Activated naive CD4-positive, alpha-beta T cell (primary cell): Measurements from ENCODE around the gene ZNRF4.
"Not testable (repeated sequence)": the region's sequence is repeated elsewhere in the genome, so short reads cannot be mapped to it uniquely, and the experiment has no call there.

ENCODE experiments used
- DNase-seq, 4 experiments: peaks; one replicate each; lab custom pipeline; 2025; lab: John Stamatoyannopoulos, UW

The ZNRF4 gene

DNA sequence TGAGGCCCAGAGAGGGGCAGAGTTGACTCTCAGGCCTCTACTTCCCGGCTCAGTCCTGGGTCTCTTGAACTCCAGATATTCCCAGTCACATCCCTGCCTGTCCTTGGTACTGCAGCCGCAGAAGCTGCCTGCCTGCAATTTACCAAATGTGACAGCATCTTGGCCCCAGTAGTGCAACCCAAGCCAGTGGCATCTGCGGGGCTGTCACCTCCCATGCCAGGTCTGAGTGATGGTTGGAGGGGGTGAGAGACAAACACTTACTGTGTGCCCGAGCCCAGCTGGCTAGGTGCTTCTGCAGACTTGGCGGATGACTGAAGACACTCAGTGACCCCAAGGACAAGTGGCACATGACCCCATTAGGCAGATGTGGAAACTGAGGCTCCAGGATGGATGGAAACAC lies 18.4 kb downstream of the ZNRF4 start:
- DNase-seq = no peak

DNA sequence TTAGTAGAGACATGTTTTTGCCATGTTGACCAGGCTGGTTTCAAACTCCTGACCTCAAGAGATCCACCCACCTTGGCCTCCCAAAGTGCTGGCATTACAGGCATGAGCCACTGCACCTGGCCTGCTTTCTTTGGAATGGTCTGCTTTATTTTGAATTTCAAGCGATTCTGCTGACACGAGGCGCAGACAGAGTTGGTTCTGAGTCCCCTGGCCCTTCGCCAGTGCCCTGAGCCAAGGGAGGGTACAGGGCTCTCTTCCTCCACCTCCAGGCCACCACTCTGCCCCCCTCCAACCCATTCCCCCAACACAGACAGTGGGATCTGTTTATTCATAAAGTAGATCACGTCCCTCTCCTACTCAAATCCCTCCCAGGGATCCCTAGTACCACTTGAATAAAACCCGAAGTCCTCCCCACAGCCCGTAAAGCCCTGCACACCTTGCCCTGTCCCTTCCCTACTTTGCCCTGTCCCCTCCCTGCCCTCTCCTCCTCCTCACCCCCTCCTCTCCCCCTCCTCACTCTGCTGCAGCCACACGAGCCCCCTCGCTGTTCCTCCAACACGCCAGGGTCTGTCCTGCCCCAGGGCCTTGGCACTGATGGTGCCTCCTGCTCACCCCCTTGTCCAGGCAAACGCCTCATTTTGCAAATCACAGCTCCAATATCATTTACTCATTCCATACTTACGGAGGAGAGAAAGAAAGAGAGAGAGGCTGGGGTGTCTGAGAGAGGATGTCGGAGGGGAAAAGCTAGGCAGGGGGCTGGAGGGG lies 22.4 kb downstream of the ZNRF4 start:
- DNase-seq = no peak

DNA sequence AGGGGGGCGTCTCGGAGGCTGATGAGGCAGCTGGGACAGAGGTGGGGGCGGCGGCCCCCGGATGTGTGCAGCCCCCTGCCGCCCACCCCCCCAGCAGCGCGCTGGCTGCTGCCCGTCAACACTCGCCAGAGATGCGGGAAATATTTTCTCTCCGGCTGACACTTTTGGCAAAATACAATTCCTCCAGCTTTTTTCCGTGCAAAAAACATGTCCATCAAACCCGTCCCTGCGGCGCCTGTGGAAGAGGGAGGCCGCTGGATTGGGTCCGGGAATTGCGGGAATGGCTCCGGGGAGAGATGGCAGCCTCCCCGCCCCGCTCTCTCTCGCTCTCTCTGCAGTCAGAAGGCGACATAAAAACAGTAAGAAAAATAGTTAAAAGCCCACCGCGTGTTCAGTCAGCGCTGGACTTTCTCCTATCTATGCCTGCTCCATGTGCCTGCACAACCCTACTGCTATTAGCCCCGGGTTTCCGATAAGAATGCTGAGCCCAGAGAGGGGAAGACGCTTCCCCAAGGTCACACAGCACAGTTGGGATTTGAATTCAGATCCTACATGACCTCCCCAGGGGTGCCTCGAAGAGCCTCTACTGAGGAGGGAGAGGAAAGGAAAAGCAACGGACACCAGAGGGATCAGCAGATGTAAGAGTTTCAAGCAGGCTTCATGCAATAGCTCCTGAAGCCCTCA lies 23.2 kb downstream of the ZNRF4 start:
- DNase-seq = no peak

DNA sequence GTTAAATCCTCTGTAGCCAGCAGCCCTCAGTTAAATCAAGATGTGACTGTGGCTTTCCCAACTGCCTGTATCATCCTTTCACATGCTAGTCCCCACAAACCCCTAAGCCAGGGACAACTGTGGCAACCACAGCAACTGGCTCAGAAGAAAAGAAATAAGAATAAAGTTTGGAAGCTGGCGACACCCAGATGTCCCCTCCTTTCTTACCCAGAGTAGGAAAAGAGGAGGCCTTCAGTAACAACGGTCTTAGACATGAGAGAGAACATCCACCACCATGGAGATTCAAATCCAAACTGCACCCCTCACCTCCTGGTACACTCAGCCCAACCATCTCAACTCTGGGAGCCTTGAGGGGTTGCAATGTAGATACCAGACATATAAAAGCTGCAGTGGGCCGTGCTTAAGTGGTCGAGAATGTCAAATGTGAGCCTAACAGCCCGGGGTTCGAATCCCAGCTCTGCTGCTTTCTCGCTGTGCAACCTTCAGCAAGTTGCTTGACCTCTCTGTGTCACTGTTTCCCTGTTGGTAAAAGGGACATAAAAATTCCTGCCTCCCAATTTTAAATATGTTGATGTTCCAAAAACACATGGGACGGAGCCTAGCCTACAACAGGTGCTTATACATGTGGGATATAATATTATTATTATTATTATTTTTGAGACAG lies 23.8 kb downstream of the ZNRF4 start:
- no peak for DNase-seq

DNA sequence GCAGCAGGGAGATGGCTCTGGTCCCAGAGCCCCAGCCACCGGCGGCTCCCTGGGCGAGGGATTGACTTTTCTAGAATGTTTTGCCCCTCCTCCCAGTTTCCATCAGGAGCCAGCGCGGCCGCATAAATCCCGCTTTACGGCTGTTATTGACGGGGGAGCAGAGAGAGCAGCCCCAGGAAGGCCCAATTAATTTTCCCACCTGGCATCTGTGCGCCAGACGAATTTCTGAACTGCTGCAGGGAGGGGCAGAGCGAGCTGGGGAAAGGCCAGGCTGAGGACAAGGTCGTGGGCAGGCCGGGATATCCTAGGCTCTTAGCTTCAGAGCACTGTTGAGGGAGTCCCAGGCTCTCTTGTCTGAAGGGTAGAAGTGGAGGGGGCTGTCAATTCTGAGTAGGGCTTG lies 24.7 kb downstream of the ZNRF4 start:
- no peak for DNase-seq

DNA sequence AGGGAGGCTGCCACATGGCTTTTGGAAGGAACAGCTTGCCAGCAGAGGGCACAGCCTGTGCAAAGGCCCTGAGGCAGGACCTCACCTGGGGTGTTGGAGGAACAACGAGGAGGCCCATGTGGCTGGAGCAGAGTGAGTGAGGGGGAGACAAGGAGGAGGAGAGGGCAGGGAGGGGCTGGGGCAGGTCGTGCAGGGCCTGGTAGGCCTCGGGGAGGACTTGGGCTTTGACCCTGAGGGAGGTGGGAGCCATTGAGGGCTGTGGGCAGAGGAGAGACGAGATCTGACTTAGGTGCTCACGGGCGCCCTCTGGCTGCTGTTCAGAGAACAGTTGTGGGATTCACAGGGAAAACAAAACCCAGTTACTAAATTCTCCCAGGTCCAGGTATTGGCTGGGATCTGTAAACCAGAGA lies 25.2 kb downstream of the ZNRF4 start:
- peak in 1 of 4 experiments; percentile 16 for DNase-seq

DNA sequence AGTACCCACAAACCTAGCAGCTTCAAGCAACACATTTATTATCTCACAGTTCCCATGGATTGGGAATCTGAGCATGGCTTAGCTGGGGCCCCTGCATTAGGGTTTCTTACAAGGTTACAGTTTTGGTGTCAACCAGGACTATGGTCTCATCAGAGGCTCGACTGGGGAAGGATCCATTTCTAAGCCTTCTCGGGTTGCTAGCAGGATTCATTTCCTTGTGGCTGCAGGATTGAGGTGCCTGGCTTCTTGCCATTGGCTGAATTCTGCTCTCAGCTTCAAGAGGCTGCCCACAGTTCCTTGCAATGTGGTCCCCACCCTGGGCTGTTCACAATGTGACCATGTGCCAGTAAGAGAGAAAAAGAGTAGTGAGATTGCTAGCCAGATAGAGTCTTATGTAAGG lies 26.7 kb downstream of the ZNRF4 start:
- no peak for DNase-seq

DNA sequence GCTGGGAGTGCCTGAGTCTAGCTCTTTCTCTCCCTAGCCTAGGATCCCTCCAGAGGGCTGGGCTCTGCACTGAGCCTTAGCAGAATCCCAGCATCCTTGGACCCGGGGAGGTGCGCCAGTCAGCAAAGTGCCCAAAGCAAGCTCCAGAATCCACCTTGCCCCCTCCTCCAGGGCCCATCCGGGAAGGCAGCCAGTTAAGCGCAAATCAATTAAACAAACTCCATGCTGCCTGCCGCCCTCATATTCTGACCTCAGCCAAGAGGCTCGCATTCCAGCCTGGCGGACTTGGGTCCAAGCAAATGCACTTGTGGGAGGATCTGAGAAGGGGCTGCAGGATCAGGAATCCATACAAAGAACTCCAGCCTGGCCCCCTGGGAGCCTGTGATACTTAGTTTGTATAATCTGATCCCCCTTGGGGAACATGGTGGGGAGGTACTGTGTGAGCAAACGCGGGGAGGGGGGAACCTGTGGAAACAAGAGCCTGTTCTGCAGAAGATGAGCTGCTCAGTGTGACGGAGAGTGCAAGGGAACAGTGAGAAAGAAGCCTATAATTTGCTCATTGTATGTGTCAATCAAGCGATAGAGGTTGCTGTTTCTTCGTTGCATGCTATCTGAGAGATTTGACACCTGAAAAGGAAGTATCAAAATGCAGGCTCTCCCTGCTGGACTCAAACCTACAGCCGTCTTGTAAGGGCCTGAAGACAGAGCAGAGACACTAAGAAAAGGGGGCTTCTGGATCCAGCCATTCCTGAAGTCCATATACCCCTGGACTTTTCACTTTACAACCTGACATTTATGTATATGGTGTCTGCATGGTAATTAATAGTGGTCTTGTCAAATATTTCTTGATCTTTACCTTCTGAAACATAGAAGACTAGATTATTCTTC lies 29.4 kb downstream of the ZNRF4 start:
- no peak for DNase-seq

DNA sequence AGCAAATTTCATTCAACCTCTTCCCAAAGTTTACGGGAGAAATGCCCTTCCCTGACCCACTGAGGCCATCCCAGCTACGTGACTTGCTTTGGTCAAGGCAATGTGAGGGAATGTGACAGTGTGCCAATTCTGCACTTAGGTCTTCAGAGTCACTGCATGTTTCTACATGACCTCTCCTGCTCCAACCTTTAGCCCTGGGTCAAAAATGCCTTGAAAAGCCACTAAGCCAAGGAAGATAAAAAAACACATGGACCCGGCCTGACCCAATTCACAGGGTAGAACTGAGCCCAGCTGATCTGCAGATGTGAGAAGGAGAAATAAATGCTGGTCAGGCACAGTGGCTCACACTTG lies 30.0 kb downstream of the ZNRF4 start:
- no peak for DNase-seq

DNA sequence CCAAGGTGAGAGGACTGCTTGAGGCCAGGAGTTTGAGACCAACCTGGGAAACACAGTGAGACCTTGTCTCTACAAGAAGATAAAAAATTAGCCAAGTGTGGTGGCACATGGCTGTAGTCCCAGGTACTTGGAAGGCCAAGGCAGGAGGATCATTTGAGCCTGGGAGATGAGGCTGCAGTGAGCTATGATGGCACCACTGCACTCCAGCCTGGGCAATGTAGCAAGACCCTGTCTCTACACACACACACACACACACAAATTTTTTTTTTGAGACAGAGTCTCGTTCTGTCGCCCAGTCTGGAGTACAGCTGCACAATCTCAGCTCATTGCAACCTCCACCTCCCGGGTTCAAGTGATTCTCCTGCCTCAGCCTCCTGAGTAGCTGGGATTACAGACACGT lies 30.4 kb downstream of the ZNRF4 start:
- not testable (repeated sequence) for DNase-seq

DNA sequence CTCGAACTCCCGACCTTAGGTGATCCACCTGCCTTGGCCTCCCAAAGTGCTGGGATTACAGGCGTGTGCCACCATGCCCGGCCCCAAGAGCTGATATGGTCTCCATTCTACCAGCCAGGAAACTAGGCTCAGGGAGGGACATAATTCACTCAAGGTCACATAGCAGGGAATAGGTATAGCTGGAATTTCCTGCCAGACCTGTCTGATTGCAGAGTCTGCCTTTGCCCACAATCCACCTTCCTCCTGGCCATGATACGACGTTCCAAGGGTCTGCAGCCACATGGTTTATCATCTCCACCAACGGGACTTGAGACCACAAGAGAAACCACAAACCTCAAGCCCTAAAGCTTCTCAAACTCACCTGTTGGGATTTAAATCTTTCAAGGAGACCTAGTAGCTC lies 32.0 kb downstream of the ZNRF4 start:
- DNase-seq = no peak

DNA sequence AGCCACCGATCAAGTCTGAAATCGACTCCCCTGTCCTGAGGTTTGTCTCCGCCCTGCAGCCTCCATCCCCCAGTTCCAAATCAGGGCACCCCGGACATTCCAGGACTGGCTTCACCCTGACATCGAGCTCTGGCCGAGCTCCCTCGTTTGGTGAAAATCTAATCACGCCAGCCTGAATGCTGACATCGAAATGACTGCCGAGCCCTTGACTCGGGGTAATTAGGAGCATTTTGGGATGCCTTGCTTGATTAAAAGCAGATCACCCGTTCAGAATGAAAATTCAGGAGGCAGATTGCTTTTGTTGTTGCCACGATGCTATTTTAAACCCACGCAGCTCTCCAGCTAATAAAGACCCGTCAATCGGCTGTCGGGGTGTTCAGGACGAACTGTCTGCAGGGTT lies 34.3 kb downstream of the ZNRF4 start:
- DNase-seq = no peak

DNA sequence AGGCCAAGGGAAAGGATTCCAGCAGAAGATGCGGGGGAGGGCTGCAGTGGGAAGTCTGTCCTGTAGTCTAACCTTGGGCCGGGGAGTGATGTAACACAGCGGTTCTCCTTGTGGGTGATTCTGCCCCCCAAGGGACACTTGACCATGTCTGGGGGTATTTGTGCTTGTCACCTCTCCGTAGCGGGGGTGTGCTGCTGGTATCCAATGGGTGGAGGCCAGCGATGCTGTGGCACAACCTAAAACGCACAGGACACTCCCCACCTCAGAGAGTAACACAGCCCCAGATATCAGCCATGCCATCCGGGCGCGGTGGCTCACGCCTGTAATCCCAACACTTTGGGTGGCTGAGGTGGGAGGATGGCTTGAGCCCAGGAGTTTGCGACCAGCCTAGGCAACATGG lies 36.3 kb downstream of the ZNRF4 start:
- no peak for DNase-seq

DNA sequence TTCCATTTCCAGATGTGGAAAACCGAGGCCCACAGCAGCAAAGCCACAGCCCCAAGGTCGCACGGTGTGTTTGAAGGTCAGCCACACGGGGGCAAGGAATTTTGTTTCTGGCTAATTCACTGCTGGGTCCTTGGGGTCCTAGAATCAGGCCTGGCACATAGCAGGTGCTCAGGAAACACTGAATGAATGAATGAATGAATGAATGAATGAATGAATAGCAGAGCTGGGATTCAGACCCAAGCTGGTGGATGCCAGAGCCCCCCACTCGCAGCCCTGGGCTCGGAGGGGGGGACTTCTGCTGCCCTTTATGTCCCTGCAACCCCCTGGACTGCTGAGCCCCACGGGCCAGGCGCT lies 37.0 kb downstream of the ZNRF4 start:
- DNase-seq = no peak

DNA sequence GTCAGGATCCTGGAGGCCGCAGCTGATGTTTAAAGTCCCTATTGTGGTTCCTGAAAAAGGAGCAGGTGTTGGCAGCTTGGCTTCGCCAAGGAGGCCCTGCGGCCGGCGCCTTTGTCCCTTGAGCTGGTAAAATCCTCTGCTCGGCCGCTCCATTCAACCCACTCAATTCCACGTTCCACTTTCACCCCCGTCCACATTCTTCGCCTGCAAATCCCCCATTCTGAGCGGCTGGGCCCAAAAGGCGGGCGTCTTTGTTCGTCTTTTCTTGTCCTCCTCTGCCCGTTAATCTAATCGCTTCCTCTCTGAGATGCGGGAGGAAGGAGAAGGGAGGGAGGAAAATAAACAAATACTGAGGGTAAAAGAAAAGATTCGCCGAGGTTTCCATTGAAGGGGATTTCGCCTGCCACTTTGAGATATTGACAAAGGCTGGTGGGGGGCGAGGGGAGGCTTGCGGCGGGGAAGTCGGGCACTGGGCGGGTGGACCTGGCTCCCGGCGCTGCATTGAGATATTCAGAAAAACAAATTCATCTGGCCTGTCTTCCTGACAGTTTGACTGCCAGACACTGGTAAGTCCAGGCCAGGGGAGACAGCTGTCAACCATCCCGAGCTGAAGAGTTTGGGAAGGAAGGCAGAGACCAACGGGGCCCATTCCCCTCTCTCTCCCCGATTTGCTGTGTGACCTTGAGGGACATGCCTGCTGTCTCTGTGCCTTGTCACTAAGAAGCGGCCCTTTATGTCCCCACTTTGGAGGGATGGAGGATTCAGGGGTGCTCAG lies 37.6 kb downstream of the ZNRF4 start:
- no peak for DNase-seq

DNA sequence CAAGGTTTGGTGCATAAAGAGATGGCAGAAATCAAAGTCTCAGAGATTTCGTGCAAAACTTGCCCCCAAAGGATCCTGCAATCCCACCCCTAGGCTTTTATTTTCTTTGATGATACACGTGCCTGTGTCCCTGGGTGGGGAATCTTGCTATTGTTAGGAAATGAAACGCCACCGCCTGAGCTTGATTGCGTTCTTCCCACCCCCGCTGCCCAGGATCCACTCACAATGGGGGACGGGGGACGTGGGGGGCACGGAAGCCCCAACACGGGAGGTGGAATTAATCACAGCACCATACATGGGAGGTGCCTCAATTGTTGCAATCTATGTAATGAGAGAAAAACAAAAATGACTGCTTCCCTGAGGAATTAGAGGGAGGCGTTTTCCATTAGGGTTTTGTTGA lies 39.6 kb downstream of the ZNRF4 start:
- no peak for DNase-seq

DNA sequence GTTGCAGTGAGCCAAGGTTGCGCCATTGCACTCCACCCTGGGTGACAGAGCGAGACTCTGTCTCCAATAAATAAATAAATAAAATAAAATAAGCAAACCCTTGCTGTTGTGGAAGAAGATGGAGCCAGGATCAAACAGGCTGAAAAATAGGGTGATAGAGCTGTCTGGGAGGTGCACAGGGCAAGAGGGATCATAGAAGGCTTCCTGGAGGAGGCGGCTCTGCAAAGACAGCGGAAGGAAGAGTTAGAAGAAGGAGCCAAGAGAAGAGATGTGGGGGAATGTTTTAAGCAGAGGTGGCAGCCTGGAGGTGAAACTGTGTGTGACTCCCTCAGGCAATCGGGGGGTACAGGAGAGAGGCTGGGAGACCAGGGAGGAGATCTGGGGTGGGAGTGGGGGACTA lies 40.6 kb downstream of the ZNRF4 start:
- no peak for DNase-seq

DNA sequence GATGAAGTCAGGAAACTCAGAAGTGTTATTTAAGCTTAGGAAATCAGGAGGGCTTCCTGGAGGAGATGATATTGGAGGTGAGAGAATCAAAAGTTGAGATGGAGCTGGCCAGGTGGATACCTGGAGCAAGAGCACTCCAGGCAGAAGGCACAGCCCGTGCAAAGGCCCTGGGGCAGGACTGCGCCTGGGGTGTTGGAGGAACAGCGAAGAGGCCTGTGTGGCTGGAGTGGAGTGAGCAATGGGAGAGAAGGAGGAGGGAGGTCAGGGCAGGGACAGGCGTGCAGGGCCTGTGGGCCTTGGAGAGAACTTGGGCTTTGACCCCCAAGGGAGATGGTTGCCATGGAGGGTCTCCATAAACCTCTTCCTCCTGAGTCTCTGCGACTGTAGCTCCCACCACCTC lies 42.1 kb downstream of the ZNRF4 start:
- no peak for DNase-seq

DNA sequence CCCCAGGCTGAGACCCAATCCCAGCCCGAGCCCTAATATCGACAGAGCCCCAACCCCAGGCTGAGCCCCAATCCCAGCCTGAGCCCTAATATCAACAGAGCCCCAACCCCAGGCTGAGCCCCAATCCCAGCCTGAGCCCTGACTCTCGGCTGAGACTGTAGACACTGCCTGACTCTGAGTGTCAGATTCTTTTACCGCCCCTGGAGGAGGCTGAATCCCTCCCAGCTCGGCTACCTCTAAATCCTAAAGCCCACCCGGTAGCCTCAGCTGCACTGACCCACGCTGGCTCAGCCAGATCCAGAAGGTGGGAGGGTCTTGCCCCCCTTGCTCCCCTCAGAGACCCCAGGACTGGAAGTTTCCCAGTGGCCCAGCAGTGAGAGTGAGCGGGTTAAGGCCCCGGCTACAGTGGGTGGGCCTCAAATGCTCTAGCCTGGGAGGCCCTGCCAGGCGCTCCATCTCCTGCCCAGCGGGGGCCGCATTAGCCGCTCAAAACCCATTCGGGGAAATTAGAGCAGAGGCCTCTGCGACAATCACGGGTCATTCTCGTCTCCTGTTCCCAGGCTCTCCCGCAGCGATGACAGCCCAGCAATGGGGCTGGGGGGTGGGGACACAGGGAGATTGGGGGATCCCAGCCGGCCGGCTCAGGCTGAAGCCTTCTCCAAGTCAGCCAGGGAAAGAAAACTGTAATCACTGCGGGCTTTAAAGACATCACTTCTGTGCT lies 43.8 kb downstream of the ZNRF4 start:
- no peak for DNase-seq

DNA sequence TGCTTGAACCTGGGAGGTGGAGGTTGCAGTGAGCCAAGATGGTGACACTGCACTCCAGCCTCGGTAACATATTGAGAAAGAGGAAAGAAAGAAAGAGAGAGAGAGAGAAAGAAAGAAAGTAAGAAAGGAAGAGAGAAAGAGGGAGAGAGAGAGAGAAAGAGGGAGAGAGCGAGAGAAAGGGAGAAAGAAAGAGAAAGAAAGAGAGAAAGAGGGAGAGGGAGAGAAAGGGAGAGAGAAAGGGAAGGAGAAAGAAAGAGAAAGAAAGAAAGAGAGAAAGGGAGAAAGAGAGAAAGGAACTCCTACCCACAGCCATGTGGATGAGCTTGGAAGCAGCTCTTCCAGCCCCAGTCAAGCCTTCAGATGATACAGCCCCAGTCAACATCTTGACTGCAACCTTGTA lies 46.7 kb downstream of the ZNRF4 start:
- DNase-seq = no peak

DNA sequence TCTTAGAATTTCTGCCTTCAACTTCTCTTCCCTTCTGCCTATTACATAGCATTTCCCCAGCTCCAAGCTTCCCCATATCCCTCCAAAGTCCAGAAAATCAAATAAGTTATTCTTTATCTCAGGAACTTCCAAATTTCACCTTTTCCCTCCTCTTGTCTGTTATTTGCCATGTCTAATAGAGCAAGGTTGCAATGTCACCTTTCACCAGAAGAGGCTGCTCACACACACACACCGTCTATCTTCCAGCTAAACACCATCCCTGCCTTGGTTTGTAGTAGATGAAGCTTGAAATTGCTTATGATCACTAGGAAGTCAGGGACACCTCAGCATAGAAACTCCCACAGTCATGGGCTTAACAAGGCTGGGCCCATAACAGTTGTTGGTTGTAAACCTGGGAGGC lies 48.4 kb downstream of the ZNRF4 start:
- no peak for DNase-seq
